Measurements from ENCODE around the gene RAB38.

RAB38 gene

DNA sequence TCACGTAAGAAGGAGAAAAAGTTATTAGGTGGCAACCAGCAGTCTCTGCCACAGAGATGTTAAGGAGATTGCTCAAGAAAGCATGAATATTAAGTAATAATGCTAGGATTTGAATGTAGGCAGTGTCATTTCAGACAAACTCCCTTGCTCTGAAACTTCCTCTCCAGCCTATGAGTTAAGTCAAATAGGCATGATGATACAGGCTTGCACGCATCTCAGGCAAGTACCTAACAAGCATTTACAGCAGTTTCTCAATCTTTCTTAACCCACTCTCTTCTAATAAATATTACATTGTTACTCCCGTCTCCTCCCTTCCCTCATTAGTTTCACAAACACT is 72.7 kb downstream of the RAB38 start:
- Histone ChIP-seq H4K91ac (ENCODE audit: low read depth, low read length) (no peak overlapping the region), H4K8ac (ENCODE audit: low read depth, low read length) (no peak overlapping the region), H3K4me1 (ENCODE audit: control insufficient read depth in 1 of 2, insufficient read depth in 2 of 2, low read length in 2 of 2) (no peaks in the 10 kb centered on the region), H3K27me3 (ENCODE audit: insufficient read depth, low read length) (no peaks in the 10 kb centered on the region), H2BK5ac (ENCODE audit: low read depth, low read length, poor library complexity) (no peak overlapping the region), H2BK12ac (ENCODE audit: low read length) (no peak overlapping the region), H3K9ac (ENCODE audit: low read length) (no peak overlapping the region), H3K23ac (ENCODE audit: low read length) (no peak overlapping the region), H2BK120ac (ENCODE audit: insufficient read depth, low read length, poor library complexity) (no peak overlapping the region), H3K4ac (ENCODE audit: low read depth, low read length) (no peak overlapping the region), H3K4me3 (ENCODE audit: low read depth, low read length) (no peak overlapping the region), H3K4me2 (ENCODE audit: low read length) (no peak overlapping the region), H3K79me1 (ENCODE audit: low read length) (no peaks in the 10 kb centered on the region), H3K14ac (ENCODE audit: low read length) (no peak overlapping the region), H2AK5ac (ENCODE audit: low read length) (no peak overlapping the region), H3K79me2 (ENCODE audit: control insufficient read depth, insufficient read depth, low read length, poor library complexity) (no peaks in the 10 kb centered on the region), H2AFZ (ENCODE audit: insufficient read depth, low read length, poor library complexity) (no peak overlapping the region), H3K18ac (ENCODE audit: low read length) (no peak overlapping the region), H3K9me3 (ENCODE audit: insufficient read depth, low read depth, low read length) (no peaks in the 10 kb centered on the region), H3K36me3 (ENCODE audit: control insufficient read depth in 1 of 2, insufficient read depth in 2 of 2, low read length in 2 of 2) (no peaks in the 10 kb centered on the region), H4K12ac (ENCODE audit: low read depth, low read length) (no peak overlapping the region), H3K27ac (ENCODE audit: low read depth, low read length) (no peak overlapping the region)
- WGBS (ENCODE audit: extremely low coverage, insufficient coverage, insufficient read length): 100% methylated on average over 1 of the region's 3 CpGs
- peak in 1 of 2 donors; percentile 18 for DNase-seq

- Histone ChIP-seq H2AK5ac (ENCODE audit: low read length) (no peak overlapping the region), H2BK120ac (ENCODE audit: insufficient read depth, low read length, poor library complexity) (no peak overlapping the region), H3K18ac (ENCODE audit: low read length) (no peak overlapping the region), H3K4me2 (ENCODE audit: low read length) (no peak overlapping the region), H3K4ac (ENCODE audit: low read depth, low read length) (no peak overlapping the region), H3K14ac (ENCODE audit: low read length) (no peak overlapping the region), H4K91ac (ENCODE audit: low read depth, low read length) (no peak overlapping the region), H3K4me1 (ENCODE audit: control insufficient read depth in 1 of 2, insufficient read depth in 2 of 2, low read length in 2 of 2) (no peaks in the 10 kb centered on the region), H3K79me1 (ENCODE audit: low read length) (no peaks in the 10 kb centered on the region), H3K23ac (ENCODE audit: low read length) (no peak overlapping the region), H2BK5ac (ENCODE audit: low read depth, low read length, poor library complexity) (no peak overlapping the region), H3K27ac (ENCODE audit: low read depth, low read length) (no peak overlapping the region), H2BK12ac (ENCODE audit: low read length) (no peak overlapping the region), H3K9me3 (ENCODE audit: insufficient read depth, low read depth, low read length) (no peaks in the 10 kb centered on the region), H3K4me3 (ENCODE audit: low read depth, low read length) (no peak overlapping the region), H2AFZ (ENCODE audit: insufficient read depth, low read length, poor library complexity) (no peak overlapping the region), H4K8ac (ENCODE audit: low read depth, low read length) (no peak overlapping the region), H3K79me2 (ENCODE audit: control insufficient read depth, insufficient read depth, low read length, poor library complexity) (no peaks in the 10 kb centered on the region), H3K9ac (ENCODE audit: low read length) (no peak overlapping the region), H3K36me3 (ENCODE audit: control insufficient read depth in 1 of 2, insufficient read depth in 2 of 2, low read length in 2 of 2) (no peaks in the 10 kb centered on the region), H3K27me3 (ENCODE audit: insufficient read depth, low read length) (no peaks in the 10 kb centered on the region), H4K12ac (ENCODE audit: low read depth, low read length) (no peak overlapping the region)
- no CpG with 5 or more reads among the region's 3 CpGs for WGBS (ENCODE audit: extremely low coverage, insufficient coverage, insufficient read length)
- no peak for DNase-seq
Observed at GRCh38 chr11:88101881-88102597, 73.2 kb downstream of the RAB38 start.

- H3K79me1 ChIP-seq (ENCODE audit: low read length): no peaks in the 10 kb centered on the region
- H3K9ac ChIP-seq (ENCODE audit: low read length): no peak overlapping the region
- H3K4me2 ChIP-seq (ENCODE audit: low read length): no peak overlapping the region
- H4K91ac ChIP-seq (ENCODE audit: low read depth, low read length): no peak overlapping the region
- no peak overlapping the region for H4K12ac ChIP-seq (ENCODE audit: low read depth, low read length)
- no peak overlapping the region for H2AK5ac ChIP-seq (ENCODE audit: low read length)
- WGBS (ENCODE audit: extremely low coverage, insufficient coverage, insufficient read length): no CpG with 5 or more reads among the region's 6 CpGs
- H2BK5ac ChIP-seq (ENCODE audit: low read depth, low read length, poor library complexity): no peak overlapping the region
- no peak overlapping the region for H2BK120ac ChIP-seq (ENCODE audit: insufficient read depth, low read length, poor library complexity)
- no peak overlapping the region for H4K8ac ChIP-seq (ENCODE audit: low read depth, low read length)
- no peaks in the 10 kb centered on the region for H3K36me3 ChIP-seq (ENCODE audit: control insufficient read depth in 1 of 2, insufficient read depth in 2 of 2, low read length in 2 of 2)
- no peak overlapping the region for H2AFZ ChIP-seq (ENCODE audit: insufficient read depth, low read length, poor library complexity)
- H3K14ac ChIP-seq (ENCODE audit: low read length): no peak overlapping the region
- H3K9me3 ChIP-seq (ENCODE audit: insufficient read depth, low read depth, low read length): no peaks in the 10 kb centered on the region
- no peak overlapping the region for H3K4ac ChIP-seq (ENCODE audit: low read depth, low read length)
- H3K79me2 ChIP-seq (ENCODE audit: control insufficient read depth, insufficient read depth, low read length, poor library complexity): no peaks in the 10 kb centered on the region
- no peak overlapping the region for H2BK12ac ChIP-seq (ENCODE audit: low read length)
- no peak for DNase-seq
- no peak overlapping the region for H3K4me3 ChIP-seq (ENCODE audit: low read depth, low read length)
- H3K27ac ChIP-seq (ENCODE audit: low read depth, low read length): no peak overlapping the region
- H3K23ac ChIP-seq (ENCODE audit: low read length): no peak overlapping the region
- H3K18ac ChIP-seq (ENCODE audit: low read length): no peak overlapping the region
- no peaks in the 10 kb centered on the region for H3K27me3 ChIP-seq (ENCODE audit: insufficient read depth, low read length)
- no peaks in the 10 kb centered on the region for H3K4me1 ChIP-seq (ENCODE audit: control insufficient read depth in 1 of 2, insufficient read depth in 2 of 2, low read length in 2 of 2)
Observed at GRCh38 chr11:88100151-88100550, 75.1 kb downstream of the RAB38 start.

DNA sequence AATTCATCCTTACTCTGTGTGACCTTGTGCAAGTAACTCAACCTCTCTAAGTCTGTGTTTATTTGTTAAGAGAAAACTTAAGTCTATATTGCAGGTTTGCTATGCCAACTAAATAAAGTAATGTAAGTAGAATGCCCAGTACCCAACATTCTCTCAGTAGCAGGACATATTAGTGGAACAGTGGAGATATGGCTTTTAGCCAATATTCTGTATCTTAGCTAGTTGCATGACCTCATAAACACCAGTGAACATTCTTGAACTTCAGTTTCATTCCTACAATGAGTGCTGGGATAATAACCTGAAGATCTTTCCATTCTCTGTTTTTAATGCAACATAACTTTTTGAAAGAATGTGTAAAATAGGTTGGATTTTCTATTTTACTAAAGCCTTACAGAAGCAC is 77.0 kb downstream of the RAB38 start:
- no peaks in the 10 kb centered on the region for H3K79me1 ChIP-seq (ENCODE audit: low read length)
- no peak overlapping the region for H2BK5ac ChIP-seq (ENCODE audit: low read depth, low read length, poor library complexity)
- H4K91ac ChIP-seq (ENCODE audit: low read depth, low read length): no peak overlapping the region
- no peak overlapping the region for H3K27ac ChIP-seq (ENCODE audit: low read depth, low read length)
- H3K4ac ChIP-seq (ENCODE audit: low read depth, low read length): no peak overlapping the region
- no peak overlapping the region for H3K14ac ChIP-seq (ENCODE audit: low read length)
- H3K23ac ChIP-seq (ENCODE audit: low read length): no peak overlapping the region
- H3K9me3 ChIP-seq (ENCODE audit: insufficient read depth, low read depth, low read length): no peaks in the 10 kb centered on the region
- H3K18ac ChIP-seq (ENCODE audit: low read length): no peak overlapping the region
- no peak overlapping the region for H2BK120ac ChIP-seq (ENCODE audit: insufficient read depth, low read length, poor library complexity)
- H3K36me3 ChIP-seq (ENCODE audit: control insufficient read depth in 1 of 2, insufficient read depth in 2 of 2, low read length in 2 of 2): no peaks in the 10 kb centered on the region
- H3K4me2 ChIP-seq (ENCODE audit: low read length): no peak overlapping the region
- no peaks in the 10 kb centered on the region for H3K27me3 ChIP-seq (ENCODE audit: insufficient read depth, low read length)
- no peak overlapping the region for H3K4me3 ChIP-seq (ENCODE audit: low read depth, low read length)
- H2AK5ac ChIP-seq (ENCODE audit: low read length): no peak overlapping the region
- H4K12ac ChIP-seq (ENCODE audit: low read depth, low read length): no peak overlapping the region
- no peak overlapping the region for H2BK12ac ChIP-seq (ENCODE audit: low read length)
- no peak overlapping the region for H4K8ac ChIP-seq (ENCODE audit: low read depth, low read length)
- H2AFZ ChIP-seq (ENCODE audit: insufficient read depth, low read length, poor library complexity): no peak overlapping the region
- no peak for DNase-seq
- no peaks in the 10 kb centered on the region for H3K79me2 ChIP-seq (ENCODE audit: control insufficient read depth, insufficient read depth, low read length, poor library complexity)
- no peaks in the 10 kb centered on the region for H3K4me1 ChIP-seq (ENCODE audit: control insufficient read depth in 1 of 2, insufficient read depth in 2 of 2, low read length in 2 of 2)
- H3K9ac ChIP-seq (ENCODE audit: low read length): no peak overlapping the region

Measured in trophoblast cell (in vitro differentiated cells and primary cell).